NCI-H774 (cell line): Measurements from ENCODE around the gene NLK.
"Not testable (repeated sequence)": the region's sequence is repeated elsewhere in the genome, so short reads cannot be mapped to it uniquely, and the experiment has no call there.

Source experiments
- DNase-seq: peaks from one replicate; lab custom pipeline; 2025; lab: John Stamatoyannopoulos, UW

NLK gene

GRCh38 chr17:28196636-28197035 is 154.2 kb downstream of the NLK start:
- no peak for DNase-seq

- DNase-seq: no peak
Measured at GRCh38 chr17:28199115-28199514, 156.6 kb downstream of the NLK start.

- DNase-seq: no peak
Measured at GRCh38 chr17:28199728-28200127, 157.3 kb downstream of the NLK start.

- no peak for DNase-seq
Measured at GRCh38 chr17:28201315-28201714, 158.8 kb downstream of the NLK start.

- no peak for DNase-seq
Measured at GRCh38 chr17:28204244-28204643, 161.8 kb downstream of the NLK start.

GRCh38 chr17:28204751-28205150 is 162.3 kb downstream of the NLK start:
- DNase-seq: no peak

GRCh38 chr17:28206292-28206691 is 163.8 kb downstream of the NLK start:
- no peak for DNase-seq

- DNase-seq: no peak
Measured at GRCh38 chr17:28211811-28212210, 169.3 kb downstream of the NLK start.

- DNase-seq: not testable (repeated sequence)
Measured at GRCh38 chr17:28213578-28213977, 171.1 kb downstream of the NLK start.

GRCh38 chr17:28216052-28216451 is 173.6 kb downstream of the NLK start:
- DNase-seq: no peak

GRCh38 chr17:28216528-28216927 is 174.1 kb downstream of the NLK start:
- DNase-seq: no peak

GRCh38 chr17:28219771-28220170 is 177.3 kb downstream of the NLK start:
- DNase-seq: no peak

- DNase-seq: no peak
Measured at GRCh38 chr17:28221751-28222414, 179.4 kb downstream of the NLK start.

- no peak for DNase-seq
Measured at GRCh38 chr17:28225271-28225670, 182.8 kb downstream of the NLK start.

GRCh38 chr17:28225867-28226266 is 183.4 kb downstream of the NLK start:
- DNase-seq: no peak

- no peak for DNase-seq
Measured at GRCh38 chr17:28226563-28227315, 184.3 kb downstream of the NLK start.

- peak; percentile 96 for DNase-seq
Measured at GRCh38 chr17:28227316-28228108, 185.0 kb downstream of the NLK start.

GRCh38 chr17:28228109-28228840 is 185.8 kb downstream of the NLK start:
- no peak for DNase-seq

GRCh38 chr17:28228986-28229729 is 186.7 kb downstream of the NLK start:
- DNase-seq: no peak

GRCh38 chr17:28230011-28230410 is 187.5 kb downstream of the NLK start:
- no peak for DNase-seq

GRCh38 chr17:28230607-28231006 is 188.1 kb downstream of the NLK start:
- not testable (repeated sequence) for DNase-seq
